Measurements from ENCODE around the gene WWC1.
A peak's percentile ranks its signal among the peaks of the same experiment; 100 is the strongest.

Gene WWC1

GRCh38 chr5:168291342-168291963 lies at the start of gene WWC1:
TSS of gene WWC1 (plus strand) at chr5:168291645. CDS start at chr5:168292153, 508 bp downstream.
- peak; percentile 37 for DNase-seq

DNA sequence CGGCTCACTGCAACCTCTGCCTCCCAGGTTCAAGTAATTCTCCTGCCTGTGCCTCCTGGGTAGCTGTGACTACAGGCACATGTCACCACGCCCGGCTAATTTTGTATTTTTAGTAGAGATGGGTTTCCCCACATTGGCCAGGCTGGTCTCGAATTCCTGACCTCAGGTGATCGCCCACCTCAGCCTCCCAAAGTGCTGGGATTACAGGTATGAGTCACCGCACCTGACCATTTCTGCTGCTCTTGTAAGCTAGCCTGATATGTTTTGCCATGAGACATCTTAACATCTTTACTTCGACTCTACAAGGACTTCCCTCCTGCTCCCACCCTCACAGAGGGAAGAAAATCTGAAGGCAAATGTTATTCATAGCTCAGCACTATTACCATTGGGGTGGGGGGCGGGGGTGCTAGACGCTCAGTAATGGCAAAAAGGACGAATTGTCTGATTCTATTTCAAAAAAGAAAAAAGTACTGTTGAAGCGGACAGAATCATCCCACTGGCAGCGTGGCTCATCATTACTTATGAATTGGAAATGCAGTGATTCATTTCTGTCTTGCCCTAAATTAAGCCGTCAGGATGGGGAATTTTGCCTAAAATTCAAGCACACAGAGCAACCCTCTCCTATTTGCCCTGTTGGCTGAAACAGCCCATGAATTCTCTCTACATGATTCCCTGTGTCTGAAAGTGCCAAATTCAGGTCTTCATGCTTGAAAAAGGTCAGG lies 46.4 kb upstream of the WWC1 start:
- DNase-seq = no peak

GRCh38 chr5:168249923-168250322 lies 41.5 kb upstream of the WWC1 start:
- DNase-seq = no peak

DNA sequence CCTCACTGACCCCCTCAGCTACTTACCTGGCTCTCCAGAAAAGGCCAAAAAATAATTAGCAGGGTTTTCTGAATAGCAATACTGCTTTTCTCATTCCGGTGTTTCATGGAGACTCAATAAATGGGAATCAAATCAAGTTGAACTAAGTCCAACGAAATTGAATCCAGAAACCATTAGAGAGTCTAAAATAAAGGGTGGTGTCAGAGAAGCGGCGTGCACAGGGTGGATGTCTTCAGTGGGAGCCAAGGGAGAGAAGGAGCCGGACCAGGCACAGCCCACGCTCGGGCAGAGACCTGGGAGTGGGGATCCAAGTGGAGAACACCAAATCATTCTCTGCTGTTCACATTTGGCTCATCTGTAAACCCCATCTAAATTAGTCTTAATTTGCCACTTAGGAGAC lies 40.2 kb upstream of the WWC1 start:
- no peak for DNase-seq

DNA sequence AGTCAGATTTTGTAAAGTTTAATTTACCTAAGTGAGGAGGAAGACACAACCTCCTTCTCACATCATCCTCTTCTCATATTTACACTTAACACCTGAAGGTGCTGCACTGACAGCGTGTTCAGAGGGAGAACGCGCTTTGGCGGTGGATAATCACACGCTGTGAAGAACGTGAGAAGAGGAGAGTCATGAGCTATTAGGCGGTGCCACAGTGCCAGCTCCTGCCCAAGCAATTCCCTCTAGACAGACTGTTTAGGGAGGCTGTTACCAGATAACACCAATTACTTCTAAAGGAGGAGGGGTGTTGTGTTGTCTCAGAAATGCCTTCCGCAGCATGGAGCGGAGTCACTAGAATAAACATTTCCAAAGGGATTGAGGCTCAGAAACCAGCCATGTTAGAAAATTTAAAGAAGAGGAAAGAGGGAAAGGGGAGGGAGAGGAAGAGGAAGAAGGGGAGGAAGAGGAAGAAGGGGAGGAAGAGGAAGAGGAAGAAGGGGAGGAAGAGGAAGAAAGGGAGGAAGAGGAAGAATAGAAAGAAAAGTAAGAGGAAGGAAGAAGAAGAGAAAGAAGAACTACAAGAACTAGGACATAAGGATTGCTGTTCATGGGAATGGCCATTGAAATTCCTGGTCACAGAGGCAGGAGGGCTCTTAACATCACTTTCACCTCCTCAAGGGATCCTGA lies 37.3 kb upstream of the WWC1 start:
- DNase-seq = no peak

DNA sequence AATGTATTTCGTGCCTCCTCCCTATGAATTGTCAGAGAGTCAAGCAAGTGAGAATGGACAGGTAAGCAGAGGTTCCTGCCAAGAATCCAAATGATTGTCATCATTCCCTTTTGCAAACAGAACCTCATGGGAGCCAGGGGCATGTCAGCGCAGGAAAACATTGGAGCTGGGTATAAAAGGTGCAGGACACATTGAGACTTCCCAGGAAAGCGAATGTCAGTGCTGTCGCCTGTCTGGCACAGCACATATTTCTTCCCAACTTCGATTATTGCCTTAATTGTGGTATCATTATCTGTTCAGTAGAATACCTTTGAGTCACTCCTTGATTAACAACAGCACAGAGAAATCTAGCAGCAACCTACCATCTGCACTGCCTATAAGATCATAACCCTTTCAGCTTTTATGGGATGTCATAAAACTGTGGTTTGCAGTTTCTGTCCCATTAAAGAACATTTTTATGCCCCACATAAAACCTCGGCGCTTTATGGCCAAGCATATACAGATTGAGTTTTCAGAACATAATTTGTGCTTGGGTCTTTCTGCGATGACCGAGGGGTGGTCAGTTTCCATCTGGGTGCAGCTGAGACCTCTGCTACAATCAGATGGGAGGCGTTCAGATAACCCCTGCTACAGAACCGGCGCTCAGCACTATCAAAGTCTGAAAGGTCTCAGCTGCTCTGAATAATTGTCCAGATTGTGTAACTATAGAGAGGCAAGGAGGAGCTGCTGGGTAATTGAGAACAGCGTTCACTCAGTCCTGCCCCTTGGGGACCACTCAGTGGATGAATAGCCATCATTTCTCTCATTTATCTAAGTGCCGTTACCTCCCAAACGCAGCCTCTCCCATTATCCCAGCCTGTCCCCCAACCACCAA lies 30.9 kb upstream of the WWC1 start:
- DNase-seq = no peak

GRCh38 chr5:168261227-168261571 lies 30.2 kb upstream of the WWC1 start:
- no peak for DNase-seq

GRCh38 chr5:168262042-168262743 lies 29.3 kb upstream of the WWC1 start:
- DNase-seq = no peak

DNA sequence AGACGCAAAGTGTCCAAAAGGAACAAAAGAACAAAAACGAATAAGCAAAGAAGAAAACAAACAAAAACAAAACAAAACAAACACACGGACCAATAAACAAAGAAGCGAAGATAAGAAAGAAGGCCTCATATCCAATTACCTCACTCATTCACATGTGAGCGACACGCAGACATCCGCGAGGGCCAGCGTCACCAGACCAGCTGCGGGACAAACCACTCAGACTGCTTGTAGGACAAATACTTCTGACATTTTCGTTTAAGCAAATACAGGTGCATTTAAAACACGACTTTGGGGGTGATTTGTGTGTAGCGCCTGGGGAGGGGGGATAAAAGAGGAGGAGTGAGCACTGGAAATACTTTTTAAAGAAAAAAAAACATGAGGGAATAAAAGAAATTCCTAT lies 28.3 kb upstream of the WWC1 start:
- DNase-seq = no peak

DNA sequence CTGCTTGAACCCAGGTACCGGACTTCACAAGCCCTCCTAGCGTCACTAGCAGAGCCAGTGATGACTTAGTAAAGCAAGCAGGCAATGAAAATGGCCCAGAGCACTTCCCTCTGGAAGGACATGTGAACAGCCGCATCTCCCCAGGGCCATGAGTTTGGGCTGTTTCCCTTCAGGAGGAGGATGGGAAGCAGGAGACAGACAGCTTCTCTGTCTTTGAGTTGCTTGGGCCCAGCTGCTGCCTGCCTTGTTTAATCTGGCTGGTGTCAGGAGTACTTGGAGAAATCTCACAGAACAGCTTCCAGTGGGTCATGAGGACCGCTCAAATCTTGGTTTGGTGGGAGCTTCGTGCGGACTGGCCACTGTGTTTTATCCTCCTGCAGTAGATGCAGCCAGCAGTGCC lies 25.4 kb upstream of the WWC1 start:
- no peak for DNase-seq

- peak; percentile 93 for DNase-seq
Observed at GRCh38 chr5:168268949-168269936, 22.2 kb upstream of the WWC1 start.

DNA sequence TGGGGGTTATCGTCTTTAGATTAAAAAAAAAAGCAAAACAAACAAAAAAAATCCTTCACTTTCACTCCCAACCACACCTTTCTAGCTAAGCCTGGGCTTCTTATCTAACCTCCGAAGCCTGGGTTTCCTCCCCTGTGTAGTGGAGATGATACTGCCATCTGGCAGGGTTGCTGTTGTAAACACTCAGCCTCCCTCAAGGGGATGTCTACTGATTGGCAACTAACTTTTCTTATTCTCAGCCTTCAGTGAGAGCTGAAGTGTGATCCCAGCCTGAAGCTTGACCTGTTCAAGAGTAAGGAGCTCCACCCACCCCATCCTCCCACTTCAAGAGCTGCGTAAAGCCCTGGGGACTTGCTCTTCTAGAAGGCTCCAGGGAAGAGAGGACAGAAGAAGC lies 21.5 kb upstream of the WWC1 start:
- no peak for DNase-seq

GRCh38 chr5:168270476-168270875 lies 21.0 kb upstream of the WWC1 start:
- no peak for DNase-seq

DNA sequence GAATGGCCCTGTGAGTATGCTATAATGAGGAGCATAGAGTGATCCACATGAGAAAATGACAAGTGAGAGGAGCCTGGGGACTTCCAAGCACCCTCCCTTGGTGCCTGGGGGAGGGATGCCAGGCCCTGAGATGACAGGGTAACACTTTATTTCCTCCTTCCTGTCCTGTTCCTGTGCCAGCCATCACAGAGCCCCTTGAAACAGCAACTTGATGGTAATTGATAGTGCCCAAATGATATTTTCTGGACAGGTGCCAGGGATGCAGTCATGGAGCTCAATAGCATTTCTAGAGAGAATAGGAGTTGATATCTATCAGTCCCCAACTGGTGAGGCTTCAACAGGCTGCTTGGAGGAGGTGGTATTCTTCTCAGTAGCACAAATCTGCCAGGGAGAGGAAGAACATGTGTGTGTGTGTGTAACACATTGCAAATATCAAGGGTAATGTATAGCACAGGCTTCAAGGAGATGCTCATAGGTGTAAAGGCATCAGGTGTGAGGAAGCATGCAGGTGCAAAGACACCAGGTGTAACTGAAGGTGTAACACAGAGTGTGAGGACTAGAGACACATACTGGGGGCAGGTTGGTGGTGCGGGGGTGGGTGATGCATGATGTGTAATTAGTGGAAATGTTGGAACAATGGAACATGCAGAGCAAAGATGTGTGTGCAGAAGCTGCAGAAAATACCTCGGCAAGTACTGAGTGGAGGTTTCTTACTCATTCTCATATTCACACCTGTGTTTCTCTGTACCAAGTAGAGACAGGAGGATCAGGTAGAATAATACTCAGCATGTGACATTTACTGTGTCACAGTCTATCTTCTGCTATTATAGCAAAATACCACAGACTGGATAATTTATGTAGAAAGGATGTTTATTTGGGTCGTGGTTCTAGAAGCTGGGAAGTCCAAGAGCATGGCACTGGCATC lies 18.1 kb upstream of the WWC1 start:
- DNase-seq = no peak

DNA sequence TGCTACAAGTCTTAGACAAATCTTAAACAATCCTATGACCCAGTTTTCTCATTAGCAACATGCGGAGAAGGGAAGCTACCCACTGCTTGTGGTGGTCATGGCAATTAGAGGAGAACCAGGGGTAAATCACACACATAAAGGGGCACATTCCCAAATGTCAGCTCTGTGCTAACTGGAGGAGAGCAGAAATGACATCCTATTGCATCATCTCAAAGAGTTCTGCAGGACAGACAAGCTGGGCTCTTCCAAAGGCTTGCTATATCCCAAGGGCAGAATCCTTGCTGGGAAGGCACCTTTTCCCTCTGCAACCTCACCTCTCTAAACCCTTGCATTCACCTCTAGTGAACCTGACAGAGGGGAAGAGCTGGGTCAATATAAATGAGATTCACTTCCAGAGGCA lies 17.0 kb upstream of the WWC1 start:
- DNase-seq = no peak

DNA sequence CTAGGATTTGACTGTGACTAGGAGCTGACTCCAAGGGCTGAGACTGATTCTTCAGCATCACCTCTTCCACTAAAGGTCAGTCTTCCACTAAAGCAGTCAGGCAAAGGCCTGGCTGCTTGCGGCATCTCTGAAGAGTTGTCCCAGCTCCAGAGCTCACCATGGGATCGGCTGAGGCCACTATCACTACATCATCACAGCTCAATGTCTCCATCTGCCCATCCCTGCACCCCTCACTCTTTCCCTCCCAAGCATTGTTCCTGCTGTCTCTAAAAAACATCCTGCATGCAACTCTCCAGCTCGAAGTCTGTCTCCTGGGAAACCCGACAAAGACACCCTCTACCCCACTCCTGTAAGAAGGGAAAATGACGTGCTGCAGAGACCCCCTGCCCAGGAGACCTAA lies 15.5 kb upstream of the WWC1 start:
- no peak for DNase-seq

- peak; percentile 32 for DNase-seq
Observed at GRCh38 chr5:168282120-168282519, 9.3 kb upstream of the WWC1 start.

GRCh38 chr5:168284809-168285208 lies 6.6 kb upstream of the WWC1 start:
- DNase-seq = no peak

GRCh38 chr5:168285696-168286095 lies 5.7 kb upstream of the WWC1 start:
- DNase-seq = no peak

GRCh38 chr5:168286386-168286785 lies 5.1 kb upstream of the WWC1 start:
- DNase-seq = no peak
